ENCODE measurements around the gene FHDC1.

FHDC1 gene

DNA sequence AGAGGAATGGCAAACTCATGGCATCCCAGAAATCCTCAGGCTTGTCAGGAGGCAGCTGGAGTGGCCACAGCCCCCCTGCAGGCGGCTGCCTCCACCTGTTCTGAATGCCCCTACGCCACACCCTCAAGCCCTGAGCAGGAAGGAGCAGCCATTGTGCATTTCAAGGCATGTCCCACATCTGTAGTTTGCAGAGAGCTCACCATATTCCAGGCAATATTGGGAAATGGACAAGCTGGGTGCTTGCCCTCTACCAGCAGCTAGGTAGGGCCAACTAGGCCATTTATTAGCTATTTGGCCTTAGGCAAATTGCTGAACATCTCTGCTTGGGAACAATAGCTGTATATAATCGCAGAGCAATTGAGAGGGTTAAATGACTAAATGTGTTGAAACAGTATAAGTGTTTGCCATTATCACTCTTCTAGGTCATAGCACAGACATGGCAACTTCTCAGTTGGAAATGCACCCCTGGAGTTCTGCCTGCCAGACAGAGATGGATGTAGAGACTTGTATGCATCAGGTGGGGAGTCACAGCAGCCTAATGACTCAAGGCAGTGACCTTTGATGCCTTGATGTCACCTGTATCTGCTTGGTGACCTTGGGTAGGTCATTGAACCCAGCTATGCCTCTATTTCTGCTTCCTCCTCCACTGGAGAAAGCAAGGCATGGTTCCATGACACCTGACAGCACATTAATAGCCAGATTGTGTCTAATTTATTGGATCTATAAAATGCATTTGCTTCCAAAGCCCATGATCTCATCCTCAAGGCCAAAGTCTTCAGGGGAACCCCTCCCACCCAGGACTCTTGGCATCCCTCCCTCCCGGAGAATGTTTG, 52.8 kb downstream of the FHDC1 start:
- no peak for DNase-seq

DNA sequence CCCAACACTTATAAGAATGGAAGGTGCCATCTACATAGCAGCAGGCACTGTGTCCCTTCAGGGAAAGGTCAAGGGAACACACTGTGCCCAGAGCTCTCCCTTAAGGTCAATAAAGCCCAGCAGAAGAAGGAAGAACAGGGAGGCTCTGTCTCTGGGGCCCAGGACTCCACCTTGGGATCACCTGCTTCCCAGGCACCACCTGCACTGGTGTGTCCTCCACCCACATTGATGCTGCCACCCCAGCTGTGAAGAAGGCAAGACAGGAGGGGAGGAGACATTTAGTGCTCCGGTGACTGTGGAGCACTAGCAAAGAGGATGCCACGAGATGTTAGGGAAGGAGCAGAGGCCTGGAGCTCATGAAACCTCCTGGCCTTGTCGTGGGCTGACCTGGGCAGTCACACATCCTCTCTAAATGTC, 53.4 kb downstream of the FHDC1 start:
- DNase-seq, result no peak

DNA sequence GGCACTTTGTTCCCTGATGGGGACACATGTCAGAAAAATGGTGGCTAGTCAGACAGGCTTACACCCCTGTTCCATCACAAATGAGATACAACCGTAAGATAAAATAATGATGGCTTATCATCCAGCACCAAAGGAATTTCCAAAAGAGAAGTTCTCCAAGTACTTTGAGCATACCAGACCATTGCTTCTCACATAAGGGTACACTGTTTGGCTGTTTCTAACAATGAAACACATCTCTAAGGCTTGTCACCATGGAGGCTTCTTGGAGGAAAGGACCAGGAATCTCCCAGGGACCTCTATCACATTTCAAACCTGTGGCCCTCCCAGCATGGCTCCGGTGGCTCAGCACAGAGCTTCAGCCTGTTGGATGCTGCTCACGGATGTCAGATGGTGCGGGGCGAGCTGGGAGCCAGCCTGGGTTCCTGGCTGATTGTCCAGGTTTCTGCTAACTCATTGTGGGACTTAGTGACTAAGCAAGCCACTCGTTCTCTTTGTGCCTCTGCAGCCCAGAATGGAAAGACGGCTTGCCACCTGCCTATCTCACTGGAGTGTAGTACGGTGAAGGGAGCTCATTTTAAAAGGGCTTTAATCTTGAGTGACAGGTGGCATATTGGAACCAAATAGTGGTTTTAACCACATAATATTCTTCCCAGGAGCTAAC, 54.5 kb downstream of the FHDC1 start:
- DNase-seq, result no peak

DNA sequence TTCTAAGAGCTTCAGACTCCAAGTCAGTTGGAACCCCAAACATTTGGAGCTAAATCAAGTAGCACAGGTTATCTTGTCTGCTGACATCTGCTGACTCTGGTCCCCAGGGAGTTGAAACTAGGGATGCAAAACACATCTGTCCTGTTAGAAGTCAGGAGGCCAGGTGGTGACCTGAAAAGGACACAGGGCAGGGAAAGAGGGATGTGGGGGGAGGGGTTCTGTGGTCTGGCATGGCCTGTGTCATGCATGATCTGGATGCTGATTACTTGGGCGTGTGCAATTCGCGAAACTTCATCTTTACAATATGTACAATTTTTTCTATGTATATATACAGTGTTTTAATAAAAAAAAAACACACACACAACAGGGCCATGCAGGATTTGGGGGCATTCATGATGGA, 55.3 kb downstream of the FHDC1 start:
- no peak for DNase-seq

DNA sequence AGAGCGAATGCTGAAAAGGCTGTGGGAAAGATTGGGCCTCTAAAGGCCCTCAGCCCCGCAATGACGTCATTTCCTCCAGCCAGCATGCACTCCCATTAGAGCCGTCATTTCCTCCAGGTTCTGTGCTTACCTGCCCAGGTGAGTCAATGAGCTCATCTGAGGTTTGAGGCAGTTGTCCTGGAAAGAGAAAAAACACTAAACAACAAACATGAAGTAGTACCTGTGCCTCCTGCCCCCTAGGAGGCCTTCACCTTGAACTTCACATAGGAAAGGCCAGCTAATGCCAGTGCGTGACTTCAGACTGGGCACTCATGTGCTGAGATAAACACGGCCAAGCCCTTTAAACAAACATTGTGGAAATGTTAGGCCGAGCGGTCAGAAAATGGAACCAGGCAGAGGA, 55.9 kb downstream of the FHDC1 start:
- no peak for DNase-seq

DNA sequence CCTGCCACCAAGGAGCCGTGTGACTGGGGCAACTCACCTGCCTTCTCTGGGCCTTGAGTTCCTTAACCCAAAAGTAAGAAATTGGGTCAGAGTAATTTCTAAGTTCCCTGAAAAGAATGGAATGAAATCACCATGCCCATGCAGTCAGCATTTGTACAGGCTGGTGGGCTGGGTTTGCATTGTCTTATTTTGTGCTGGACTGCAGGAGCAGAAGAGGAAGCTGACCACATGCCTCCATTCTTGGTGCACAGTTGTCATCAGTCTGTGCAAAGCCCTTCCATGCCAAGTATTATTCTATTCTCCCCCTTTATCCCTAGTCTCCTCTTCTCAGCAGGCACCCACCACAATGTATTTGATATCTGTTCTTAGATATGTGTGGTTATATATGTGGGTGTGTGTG, 56.3 kb downstream of the FHDC1 start:
- no peak for DNase-seq

DNA sequence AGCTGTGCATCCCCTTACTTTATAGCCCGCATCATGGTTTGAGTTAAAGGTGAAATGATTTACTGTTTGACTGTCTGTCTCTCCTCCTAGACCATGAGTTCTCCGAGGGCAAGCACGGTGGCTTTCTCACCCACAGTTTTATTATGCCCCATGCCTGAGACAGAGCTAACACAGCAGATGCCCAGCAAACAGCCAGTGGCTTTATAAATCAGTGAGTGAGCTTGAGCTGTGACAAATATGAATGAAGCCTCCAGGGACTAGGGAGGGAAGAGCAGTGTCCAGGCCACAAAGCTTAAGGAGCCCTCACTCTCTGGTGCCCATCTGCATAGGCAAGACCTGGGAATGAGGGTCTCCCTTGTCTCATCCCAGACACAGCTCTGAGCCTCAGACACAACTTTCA, 57.9 kb downstream of the FHDC1 start:
- DNase-seq, result no peak

DNA sequence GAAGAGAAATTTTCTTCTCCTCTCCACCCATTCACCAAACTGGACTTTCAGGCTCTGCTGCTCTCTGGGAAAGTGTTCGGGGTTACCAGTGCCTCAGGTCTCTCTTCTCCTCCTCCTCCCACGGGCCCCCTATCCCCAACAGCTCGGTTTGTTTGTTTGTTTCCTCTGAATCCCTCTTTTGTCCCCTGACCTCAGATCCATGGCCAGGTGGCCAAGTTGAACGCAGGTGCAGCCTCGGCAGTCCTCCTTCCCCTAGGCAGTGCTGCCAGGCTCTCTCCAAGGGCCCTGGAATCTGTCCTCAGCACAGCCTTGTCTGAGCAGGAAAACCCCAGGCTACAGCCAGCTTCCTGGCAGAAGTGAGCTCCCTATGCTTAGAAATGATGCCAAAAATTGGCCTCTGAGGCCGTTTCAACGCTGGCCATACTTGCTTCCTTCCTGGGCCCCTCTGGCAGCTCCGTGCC, 60.0 kb downstream of the FHDC1 start:
- DNase-seq, result no peak

DNA sequence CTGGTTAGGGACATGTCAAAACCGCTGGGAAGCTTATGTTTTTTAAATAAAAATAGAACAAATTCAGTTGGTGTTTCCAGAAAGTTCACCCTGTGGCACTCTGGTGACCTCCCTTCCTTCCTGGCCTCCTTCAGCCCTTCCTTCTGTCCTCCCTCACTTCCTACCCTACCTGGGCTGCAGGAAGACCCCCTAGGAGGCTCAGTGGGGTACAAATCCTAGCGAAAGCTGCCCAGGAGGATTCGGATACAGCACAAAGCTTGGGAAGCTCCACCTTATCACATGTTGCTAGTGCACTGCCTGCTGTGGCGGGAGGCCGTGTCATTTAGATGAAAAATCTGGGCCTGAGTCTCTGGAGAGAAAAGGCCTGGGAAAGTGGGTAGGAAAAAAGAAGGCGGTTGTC, 60.5 kb downstream of the FHDC1 start:
- no peak for DNase-seq

DNA sequence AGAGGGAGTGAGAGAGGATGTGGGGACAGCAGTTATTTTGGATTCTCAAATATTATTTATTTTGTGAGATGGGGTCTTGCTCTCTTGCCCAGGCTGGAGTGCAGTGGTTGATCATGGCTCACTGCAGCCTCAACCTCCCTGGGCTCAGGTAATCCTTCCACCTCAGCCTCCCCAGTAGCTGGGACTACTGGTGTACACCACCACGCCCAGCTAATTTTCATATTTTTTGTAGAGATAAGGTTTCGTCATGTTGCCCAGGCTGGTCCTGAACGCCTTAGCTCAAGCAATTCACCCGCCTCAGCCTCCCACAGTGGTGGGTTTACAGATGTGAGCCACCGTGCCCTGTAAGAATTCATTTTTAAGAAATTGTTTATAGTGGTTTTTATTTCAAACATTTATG, 61.2 kb downstream of the FHDC1 start:
- no peak for DNase-seq

DNA sequence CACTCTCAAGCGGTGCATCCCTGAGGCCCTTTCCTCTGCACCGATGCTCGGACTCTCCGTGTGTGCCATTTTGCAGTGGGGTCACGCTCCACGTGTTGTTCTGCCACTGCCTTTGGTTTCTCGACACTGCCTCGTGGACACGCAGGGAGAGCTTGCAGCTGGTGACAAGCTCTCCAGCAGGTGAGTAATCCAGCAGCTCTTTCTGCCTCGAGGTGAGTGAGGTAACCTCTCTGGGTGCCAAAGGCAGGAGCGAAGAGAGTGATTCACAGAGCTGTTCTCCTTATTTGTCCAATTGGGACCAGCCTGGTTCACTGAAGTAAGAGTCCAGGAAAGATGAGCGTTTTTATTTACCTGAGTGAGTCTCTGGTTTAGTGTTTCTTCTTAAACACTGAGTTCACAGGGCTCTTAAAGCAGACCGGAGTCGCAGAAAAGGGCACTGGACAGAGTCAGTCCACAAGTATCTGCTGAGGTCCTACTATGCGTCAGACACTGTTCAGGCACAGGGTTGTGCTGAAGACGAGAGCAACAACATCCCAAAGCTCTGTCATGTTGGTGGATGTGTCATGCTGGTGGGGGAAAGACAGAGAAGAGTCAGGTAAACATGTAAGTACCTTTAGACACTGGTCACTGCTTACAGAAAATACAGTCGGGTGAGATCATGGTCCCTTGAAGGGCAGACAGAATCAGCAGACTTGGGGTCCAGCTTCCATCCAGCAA, 61.8 kb downstream of the FHDC1 start:
- no peak for DNase-seq

DNA sequence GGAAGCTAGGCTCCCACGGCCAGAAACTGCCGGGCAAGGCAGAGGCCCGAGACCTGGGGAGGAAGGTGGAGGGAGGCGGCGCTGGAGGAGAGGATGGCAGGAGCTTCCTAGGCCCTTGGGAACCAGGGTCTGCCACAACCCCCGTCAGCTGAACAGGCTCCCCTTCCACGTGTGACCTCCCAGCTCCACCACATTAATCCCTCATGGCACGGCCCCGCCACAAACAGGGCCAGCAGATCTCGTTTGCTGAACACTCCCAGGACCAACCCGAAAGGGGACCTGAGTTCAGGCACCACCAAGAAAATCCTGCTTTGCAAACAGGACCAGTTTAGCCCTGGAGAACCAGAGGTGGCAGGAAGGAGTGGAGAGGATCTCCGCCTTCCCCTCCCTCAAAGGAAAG, 62.7 kb downstream of the FHDC1 start:
- DNase-seq, result no peak

DNA sequence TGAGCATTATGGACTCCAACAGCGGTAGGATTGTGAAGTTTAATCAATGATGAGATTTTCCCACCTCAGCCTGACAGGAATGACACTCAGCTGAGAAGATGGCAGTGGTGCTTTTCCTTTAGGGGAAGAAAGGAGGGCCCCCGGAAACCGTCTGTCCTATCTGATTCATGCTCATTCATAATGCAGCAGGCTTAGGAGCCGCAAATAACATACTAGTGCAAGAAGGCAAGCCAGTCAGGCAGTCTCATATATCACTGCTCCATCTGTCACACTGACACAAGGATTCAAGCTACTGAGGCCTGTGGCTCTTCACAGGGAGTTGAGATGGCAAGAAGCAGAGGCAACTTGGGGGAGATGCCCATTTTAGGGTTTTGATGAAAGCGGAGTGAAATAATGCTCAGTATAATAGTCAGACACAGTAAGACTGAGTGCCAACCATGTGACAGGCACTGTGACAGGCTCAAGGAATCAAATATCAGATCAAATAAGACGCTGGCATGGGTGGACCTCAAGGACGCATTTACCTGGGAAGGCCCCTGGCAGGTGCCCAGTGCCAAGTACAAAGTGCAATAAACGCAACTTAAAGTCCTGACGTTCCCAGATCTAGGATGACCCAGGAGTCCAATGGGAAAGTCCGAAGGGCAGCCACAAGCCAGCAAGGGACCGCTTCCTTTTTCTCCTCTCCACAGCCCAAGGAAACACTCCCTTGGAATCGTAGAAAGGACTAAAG, 63.4 kb downstream of the FHDC1 start:
- DNase-seq, result no peak

DNA sequence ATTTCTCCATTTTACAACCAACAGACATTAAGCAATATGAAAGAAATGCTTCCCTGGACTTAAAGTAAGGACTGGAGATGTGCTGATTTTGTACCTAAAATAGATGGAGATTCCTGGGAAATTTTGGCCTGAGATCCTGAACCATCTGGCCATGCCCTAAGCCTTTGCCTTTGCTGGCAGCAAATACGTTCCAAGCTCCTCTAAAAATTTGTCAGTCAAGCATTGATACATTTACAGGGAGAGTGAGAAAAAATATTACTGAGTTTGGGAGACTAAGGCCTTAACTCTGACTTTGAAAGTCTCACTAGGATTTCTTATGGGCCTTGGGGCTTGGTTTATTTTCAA, 63.9 kb downstream of the FHDC1 start:
- DNase-seq, result no peak

DNA sequence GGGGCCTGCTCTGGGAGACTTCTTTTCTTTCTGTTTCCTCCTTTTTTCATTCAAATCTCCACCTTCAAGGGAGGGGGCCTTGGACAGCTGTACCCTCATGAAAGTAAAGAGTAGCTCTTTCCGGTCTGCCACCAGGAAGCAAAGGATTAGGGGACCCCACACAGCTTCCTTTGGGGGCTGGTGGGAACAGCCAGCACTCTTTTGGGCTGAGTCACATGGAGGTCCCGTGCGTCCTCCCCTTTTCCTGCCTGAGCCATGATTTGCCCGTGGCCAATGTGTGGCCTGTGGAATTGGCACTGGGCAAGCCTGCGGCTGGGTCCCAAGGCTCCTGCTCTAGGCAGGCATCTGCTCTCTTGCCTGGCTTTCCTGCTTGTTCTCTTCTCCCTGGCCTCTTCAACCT, 65.5 kb downstream of the FHDC1 start:
- DNase-seq, result no peak

DNA sequence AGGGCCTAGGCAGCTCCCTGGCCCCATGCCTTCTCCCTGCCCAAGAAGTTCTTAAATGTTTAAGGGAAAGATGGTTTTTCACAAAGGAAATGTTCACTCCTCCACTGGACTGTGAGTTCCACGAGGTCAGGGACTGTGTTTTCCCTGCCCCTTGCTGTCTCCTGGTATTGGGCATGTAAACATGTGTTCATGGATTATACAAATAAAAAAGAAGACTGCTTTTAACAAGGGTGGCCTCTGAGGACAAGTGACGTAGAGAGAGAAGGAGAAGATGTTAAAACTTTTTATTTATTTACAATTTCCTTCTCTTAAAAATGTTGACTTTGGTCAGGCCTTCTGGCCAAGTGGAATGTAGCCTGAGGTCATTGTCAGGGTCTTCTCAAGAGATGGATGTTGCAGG, 66.0 kb downstream of the FHDC1 start:
- no peak for DNase-seq

DNA sequence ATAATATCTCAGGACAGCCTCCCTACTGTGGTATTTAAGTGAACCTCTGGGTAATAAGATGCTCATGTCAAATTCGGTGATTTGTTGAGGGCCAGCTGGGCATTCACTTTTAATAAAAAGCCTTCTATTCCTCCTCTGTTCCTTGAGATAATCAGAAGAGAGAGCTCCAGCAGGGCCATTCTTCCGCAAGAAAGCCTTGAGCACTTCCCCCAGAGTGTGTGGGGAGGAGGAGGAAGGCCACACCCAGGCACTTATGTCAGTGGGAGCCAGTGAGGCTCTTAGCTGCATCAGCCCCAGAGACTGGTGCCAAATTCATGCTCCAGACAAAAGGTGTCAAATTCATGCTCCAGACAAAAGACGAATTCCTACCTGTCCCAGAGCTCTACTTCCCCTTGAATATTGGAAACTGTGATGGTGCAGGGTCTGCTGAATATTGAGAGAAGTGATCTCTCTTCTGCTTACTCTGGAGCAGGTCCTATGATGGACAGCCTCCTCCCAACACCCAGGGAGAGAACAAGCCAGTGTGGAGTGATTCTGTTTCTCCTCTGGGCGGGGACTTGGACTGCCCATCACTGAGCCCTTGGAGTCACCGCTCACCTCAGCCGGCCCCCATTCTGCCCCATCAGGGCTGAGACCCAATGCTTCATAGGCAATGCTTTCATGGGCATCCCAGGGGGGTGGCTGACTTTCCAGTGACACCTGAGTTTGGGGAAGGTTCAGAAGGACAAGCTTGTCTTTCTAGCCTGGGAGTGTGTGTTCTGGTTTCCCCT, 68.1 kb downstream of the FHDC1 start:
- DNase-seq, result no peak

DNA sequence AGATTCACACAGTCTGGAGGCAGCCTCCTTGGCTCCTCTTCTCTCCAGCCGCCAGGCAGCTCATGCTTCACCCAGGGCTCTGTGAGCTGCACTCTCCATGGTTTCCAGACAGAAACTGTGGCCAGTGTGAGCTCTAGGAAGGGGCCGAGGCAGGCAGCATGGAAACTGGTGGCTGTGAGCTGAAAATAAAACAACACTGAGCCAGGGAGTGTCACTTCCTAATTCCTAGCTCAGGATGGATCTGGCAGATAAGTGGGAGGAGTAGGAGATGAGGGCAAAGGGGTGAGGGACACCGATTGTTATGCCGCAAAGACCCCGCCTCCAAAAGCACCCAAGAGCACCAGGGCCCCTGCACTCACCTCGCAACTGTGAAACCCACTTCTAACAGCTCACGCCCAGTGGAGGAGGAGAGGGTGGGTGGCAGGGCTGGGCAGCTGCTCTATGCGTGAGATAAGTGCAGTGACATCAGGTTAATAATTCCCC, 69.8 kb downstream of the FHDC1 start:
- DNase-seq, result no peak

DNA sequence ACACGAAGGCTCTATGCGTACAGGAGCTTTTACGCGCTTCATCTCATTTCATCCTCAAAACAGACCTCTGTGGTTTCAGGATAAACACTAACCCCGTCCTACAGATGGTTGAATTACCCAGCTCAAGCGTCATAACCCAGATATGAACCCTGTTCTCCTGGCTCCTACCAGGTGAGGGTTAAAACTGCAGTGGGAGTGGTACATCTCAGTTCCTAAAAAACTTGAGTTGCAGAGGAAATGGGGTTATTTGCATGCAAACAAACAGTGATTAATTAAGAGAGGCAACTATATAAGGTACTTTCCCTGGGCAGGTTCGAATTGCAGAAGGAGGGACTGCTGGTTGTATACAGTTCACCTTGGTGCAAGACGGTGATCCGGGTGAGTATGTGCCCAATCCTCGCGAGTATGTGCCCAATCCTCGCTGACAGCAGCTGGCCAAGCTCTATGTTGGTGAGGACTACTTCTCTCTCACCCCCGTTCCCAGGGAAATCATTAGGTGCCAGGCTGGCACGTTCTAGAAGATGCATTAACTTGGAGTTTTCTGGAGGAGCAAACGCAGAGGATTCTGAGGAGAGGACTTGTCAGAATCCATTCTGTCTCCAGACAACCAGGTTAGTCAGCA, 72.6 kb downstream of the FHDC1 start:
- DNase-seq, result no peak

DNA sequence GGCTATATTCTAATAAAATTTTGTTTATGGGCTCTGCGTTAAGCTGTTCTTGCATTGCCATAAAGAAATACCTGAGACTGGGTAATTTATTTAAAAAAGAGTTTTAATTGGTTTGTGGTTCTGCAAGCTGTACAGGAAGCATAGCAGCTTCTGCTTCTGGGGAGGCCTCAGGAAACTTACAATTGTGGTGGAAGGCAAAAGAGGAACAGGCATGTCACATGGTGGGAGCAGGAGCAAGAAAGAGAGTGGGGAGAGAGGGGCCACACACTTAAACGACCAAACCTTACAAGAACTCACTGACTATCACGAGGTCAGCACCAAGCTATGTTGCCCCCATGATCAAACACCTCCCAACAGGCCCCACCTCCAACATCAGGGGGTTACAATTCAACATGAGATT, 74.0 kb downstream of the FHDC1 start:
- no peak for DNase-seq

DNA sequence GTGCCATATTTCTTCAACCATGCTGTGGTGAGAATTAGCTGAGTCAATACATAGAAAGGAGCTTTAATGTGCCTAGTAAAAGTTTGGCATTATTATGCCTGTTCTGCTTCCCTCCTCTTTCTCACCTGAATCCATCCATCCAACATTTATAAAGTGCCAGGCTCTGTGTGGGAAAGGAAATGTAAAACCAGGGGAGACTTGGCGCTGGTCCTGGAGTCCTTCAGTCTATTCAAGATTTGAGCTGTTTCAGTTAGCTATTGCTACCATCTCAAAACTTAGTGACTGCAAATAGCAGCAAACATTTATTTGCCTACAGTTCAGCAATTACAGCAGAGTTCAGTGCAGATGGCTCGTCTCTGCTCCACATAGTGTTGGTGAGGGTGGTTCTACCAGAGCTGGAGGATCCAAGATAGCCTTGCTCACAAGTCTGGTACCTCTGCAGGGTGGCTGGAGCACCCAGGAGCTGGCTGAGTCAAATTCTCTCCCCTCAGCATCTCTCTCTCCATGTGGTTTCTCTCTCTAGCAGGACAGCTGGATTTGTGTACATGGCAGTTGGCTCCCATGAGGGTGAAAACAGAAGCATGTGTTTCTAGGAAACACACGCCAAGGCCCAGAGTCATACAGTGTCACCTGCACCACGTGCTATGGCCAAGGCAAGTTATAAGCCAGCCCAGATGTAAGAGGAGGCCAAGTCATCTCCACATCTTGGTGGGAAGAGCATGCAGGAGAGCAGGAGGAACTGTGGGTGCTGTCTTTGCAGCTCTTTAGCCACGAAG, 77.3 kb downstream of the FHDC1 start:
- no peak for DNase-seq

Measured in DMS79 (cell line).